Mucosa of descending colon (tissue), 3 donors: ENCODE data around the gene BMERB1. TPM values are rescaled to one million over a fixed set of nuclear protein-coding genes. Genes with fewer than 3 reads are reported as not detected.

ENCODE experiments used
- ATAC-seq: fragments of 200-7000 bp; cut with Tn5 transposase; one replicate; pipeline ENCODE4 v1.9.1; 2020; ENCODE audit warnings: mild to moderate bottlenecking, moderate library complexity
- DNase-seq, 3 donors: peaks; one replicate each; pipeline ENCODE4 v3.0.0-alpha.2; 2020
- H3K36me3 ChIP-seq: fragments of 200-600 bp; one replicate; pipeline ENCODE4 v1.8.0; 2021; ENCODE audit warnings: low read depth, mild to moderate bottlenecking
- H3K4me1 ChIP-seq: fragments of 200-600 bp; one replicate; pipeline ENCODE4 v1.8.0; 2021; ENCODE audit warnings: low read depth, mild to moderate bottlenecking
- H3K4me3 ChIP-seq: fragments of 200-600 bp; one replicate; pipeline ENCODE4 v1.8.0; 2021; ENCODE audit warnings: mild to moderate bottlenecking
- H3K9me3 ChIP-seq: fragments of 200-600 bp; one replicate; pipeline ENCODE4 v1.8.0; 2021; ENCODE audit warnings: mild to moderate bottlenecking
- CTCF ChIP-seq: fragments of 200-600 bp; IDR thresholded peaks from one replicate; pipeline ENCODE4 v1.8.0; 2022; ENCODE audit warnings: antibody characterized with exemption, mild to moderate bottlenecking
- intact Hi-C, 2 donors: fragments of 100-400 bp; cut with DNase I in 1 of 2; cut with micrococcal nuclease in 1 of 2; formaldehyde crosslinking; loops; one replicate each; pipeline versions ENCODE4 v1.11.0 to v1.11.1; 2022; cut with DNase I, micrococcal nuclease
- total RNA-seq, 3 donors: library from RNA; stranded (reverse); fragmentation: NEBNext Ultra II Directional in 2 of 3; extraction: Animal tissue kit (Norgen Biotek cat#: 25700) in 2 of 3; gene quantifications; one replicate each; pipeline versions ENCODE4 v1.2.1 to v1.2.4, GENCODE V29; 2021 to 2023
- donor health status: DM: no; HTN: no; CAD: no; lungs with moderate emphysema.
- donor health status: DM: no; HTN: no; CAD: no.
- donor health status: DM: no; HTN: yes; CAD: no.

The BMERB1 gene
- total RNA-seq, 3 donors from 2014 or later: 5.4 to 54.3 (median 9.1) TPM

- no peak for TF ChIP-seq CTCF
- intact Hi-C loops: no loop called here
- Histone ChIP-seq H3K4me3 (no peak overlapping the region), H3K36me3 (no peaks in the 10 kb centered on the region), H3K9me3 (no peaks in the 10 kb centered on the region), H3K4me1 (peaks cover 2% of the 10 kb centered on the region)
- peak; percentile 26 for ATAC-seq
- DNase-seq: no peak
Observed at GRCh38 chr16:15502041-15502725, 67.8 kb downstream of the BMERB1 start.

GRCh38 chr16:15506441-15506840 is 72.1 kb downstream of the BMERB1 start:
- no peaks in the 10 kb centered on the region for H3K36me3 ChIP-seq
- H3K4me1 ChIP-seq: peaks cover 2% of the 10 kb centered on the region
- DNase-seq: no peak
- TF ChIP-seq CTCF: no peak
- no peaks in the 10 kb centered on the region for H3K9me3 ChIP-seq
- no peak overlapping the region for H3K4me3 ChIP-seq
- ATAC-seq: no peak
- intact Hi-C loops: no loop called here

DNA sequence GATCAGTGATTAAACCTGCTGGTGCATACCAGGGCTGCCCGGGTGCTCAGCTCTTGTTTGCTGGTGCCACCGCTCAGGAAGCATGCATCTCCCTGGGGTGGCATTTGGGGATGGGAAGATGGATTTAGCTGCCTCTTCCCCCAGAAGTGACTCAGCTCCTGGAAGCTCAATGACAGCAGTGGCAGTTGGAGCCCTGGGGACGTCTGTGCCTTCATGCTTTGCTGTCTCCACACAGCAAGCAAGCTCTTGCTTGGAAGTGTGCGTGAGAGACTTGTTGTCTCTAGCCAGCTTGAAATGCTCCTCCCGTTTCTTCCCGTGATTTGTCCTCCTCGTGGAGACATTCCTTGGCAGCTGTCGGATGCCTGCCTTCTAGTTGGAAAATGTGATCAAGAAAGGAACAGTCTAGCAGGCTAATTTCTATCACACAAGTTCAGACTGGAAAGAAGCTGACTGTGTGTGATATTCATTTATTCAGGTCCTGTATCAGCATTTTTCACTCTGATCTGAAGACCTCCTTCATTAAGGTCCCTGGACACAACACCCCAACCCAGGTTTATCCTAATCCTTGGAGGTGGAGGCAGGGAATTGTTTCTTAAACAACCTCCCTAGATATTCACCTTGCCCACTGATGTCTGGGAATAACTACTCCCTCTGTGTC is 73.0 kb downstream of the BMERB1 start:
- no peak overlapping the region for H3K4me3 ChIP-seq
- H3K9me3 ChIP-seq: no peaks in the 10 kb centered on the region
- no peaks in the 10 kb centered on the region for H3K36me3 ChIP-seq
- peaks cover 2% of the 10 kb centered on the region for H3K4me1 ChIP-seq
- DNase-seq (no peak), ATAC-seq (no peak)
- intact Hi-C loops: no loop called here
- no peak for TF ChIP-seq CTCF

- intact Hi-C loops: no loop called here
- TF ChIP-seq CTCF: no peak
- H3K36me3 ChIP-seq: no peaks in the 10 kb centered on the region
- H3K4me3 ChIP-seq: no peak overlapping the region
- DNase-seq: no peak
- H3K4me1 ChIP-seq: no peaks in the 10 kb centered on the region
- ATAC-seq: no peak
- no peaks in the 10 kb centered on the region for H3K9me3 ChIP-seq
Observed at GRCh38 chr16:15507959-15508627, 73.7 kb downstream of the BMERB1 start.

- intact Hi-C loops: no loop called here
- DNase-seq: no peak
- H3K36me3 ChIP-seq: no peaks in the 10 kb centered on the region
- H3K4me1 ChIP-seq: no peaks in the 10 kb centered on the region
- no peak overlapping the region for H3K4me3 ChIP-seq
- TF ChIP-seq CTCF: no peak
- no peaks in the 10 kb centered on the region for H3K9me3 ChIP-seq
- ATAC-seq: no peak
Observed at GRCh38 chr16:15509051-15509592, 74.7 kb downstream of the BMERB1 start.
